A673 (cell line): ENCODE measurements around the gene MVK. TPM values are rescaled to one million over a fixed set of nuclear protein-coding genes. Genes with fewer than 3 reads are reported as not detected.

Source experiments
- BruUV-seq: library from RNA; stranded (reverse); fragments of 400-500 nt; replicated peaks from 2 replicates; lab custom pipeline; 2021; lab: Mats Ljungman, UMichigan
- CTCF ChIA-PET: fragments of 300-600 bp; sonication (Branson Sonifier 250); formaldehyde crosslinking; loops from one replicate; lab custom pipeline; 2022; ENCODE audit warnings: antibody characterized with exemption; lab: Charles Lee
- POLR2A ChIA-PET: fragments of 300-600 bp; sonication (Branson Sonifier 250); formaldehyde crosslinking; loops from one replicate; lab custom pipeline; 2022; ENCODE audit warnings: antibody characterized with exemption; ENCODE audit not compliant: low non-redundant PET; lab: Charles Lee
- DNase-seq: peaks from one replicate; pipeline ENCODE4 v3.0.0-alpha.2; 2015; ENCODE audit warnings: low spot score
- H3K27ac ChIP-seq: fragments of 200-600 bp; sonication (generic); 2 replicates; pipeline ENCODE4 v1.5.1; 2016; ENCODE audit warnings: mixed run types, low read depth, mild to moderate bottlenecking, mixed read lengths, antibody characterized with exemption, low read length; ENCODE audit not compliant: poor library complexity, severe bottlenecking
- H3K27me3 ChIP-seq: fragments of 200-600 bp; sonication (generic); replicated peaks from 2 replicates; pipeline ENCODE4 v1.6.1; 2017; ENCODE audit warnings: mixed run types, low read depth, mild to moderate bottlenecking, mixed read lengths, antibody characterized with exemption, low read length; ENCODE audit not compliant: insufficient read depth, poor library complexity
- H3K36me3 ChIP-seq: fragments of 200-600 bp; sonication (generic); 2 replicates; pipeline ENCODE4 v1.6.1; 2016; ENCODE audit warnings: mixed run types, mild to moderate bottlenecking, mixed read lengths, antibody characterized with exemption, low read length; ENCODE audit not compliant: insufficient read depth, poor library complexity, severe bottlenecking
- H3K4me1 ChIP-seq: fragments of 200-600 bp; sonication (generic); 2 replicates; pipeline ENCODE4 v1.6.1; 2017; ENCODE audit warnings: mixed run types, mild to moderate bottlenecking, mixed read lengths, antibody characterized with exemption, low read length; ENCODE audit not compliant: insufficient read depth, poor library complexity, severe bottlenecking
- H3K4me3 ChIP-seq: fragments of 200-600 bp; sonication (generic); 2 replicates; pipeline ENCODE4 v1.5.1; 2016; ENCODE audit warnings: low read depth, mixed run types, mild to moderate bottlenecking, mixed read lengths, low read length; ENCODE audit not compliant: poor library complexity, severe bottlenecking
- H3K9me3 ChIP-seq: fragments of 200-600 bp; sonication (generic); 2 replicates; pipeline ENCODE4 v1.6.1; 2016; ENCODE audit warnings: mixed run types, low read depth, mild to moderate bottlenecking, mixed read lengths, antibody characterized with exemption, low read length; ENCODE audit not compliant: poor library complexity, severe bottlenecking
- EZH2 ChIP-seq: fragments of 200-600 bp; sonication (generic); IDR thresholded peaks from 2 replicates; pipeline ENCODE4 v1.6.1; 2017; ENCODE audit warnings: borderline replicate concordance, low read depth, mild to moderate bottlenecking, mixed read lengths, antibody characterized with exemption, low read length; ENCODE audit not compliant: poor library complexity, severe bottlenecking
- intact Hi-C: fragments of 100-400 bp; cut with micrococcal nuclease; formaldehyde crosslinking; loops from one replicate; pipeline ENCODE4 v1.10.0; 2022; ENCODE audit not compliant: unreplicated experiment
- total RNA-seq: library from RNA; stranded (reverse); gene quantifications from 2 replicates; pipeline ENCODE4 v1.2.3, GENCODE V29; 2021
- TF ChIP-seq, protein P1 (sequence below): fragments of 300-800, 200-600 bp; sonication (generic); conservative IDR thresholded peaks from 2 replicates; pipeline ENCODE4 v1.5.1; 2017; ENCODE audit warnings: low read depth, mild to moderate bottlenecking, antibody characterized with exemption, low read length, moderate library complexity, mixed read lengths

MVK gene
- total RNA-seq, 1 experiment from 2014 or later: 56.0 TPM

GRCh38 chr12:109581856-109582255 is 8.3 kb downstream of the MVK start:
- BruUV-seq: no TSS peak
- TF ChIP-seq, protein P1, sequence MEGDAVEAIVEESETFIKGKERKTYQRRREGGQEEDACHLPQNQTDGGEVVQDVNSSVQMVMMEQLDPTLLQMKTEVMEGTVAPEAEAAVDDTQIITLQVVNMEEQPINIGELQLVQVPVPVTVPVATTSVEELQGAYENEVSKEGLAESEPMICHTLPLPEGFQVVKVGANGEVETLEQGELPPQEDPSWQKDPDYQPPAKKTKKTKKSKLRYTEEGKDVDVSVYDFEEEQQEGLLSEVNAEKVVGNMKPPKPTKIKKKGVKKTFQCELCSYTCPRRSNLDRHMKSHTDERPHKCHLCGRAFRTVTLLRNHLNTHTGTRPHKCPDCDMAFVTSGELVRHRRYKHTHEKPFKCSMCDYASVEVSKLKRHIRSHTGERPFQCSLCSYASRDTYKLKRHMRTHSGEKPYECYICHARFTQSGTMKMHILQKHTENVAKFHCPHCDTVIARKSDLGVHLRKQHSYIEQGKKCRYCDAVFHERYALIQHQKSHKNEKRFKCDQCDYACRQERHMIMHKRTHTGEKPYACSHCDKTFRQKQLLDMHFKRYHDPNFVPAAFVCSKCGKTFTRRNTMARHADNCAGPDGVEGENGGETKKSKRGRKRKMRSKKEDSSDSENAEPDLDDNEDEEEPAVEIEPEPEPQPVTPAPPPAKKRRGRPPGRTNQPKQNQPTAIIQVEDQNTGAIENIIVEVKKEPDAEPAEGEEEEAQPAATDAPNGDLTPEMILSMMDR: no peak
- no peak for TF ChIP-seq EZH2
- no peak for DNase-seq
- intact Hi-C loops: no loop called here
- ChIA-PET CTCF (no interaction called here), POLR2A (no interaction called here)
- H3K9me3 ChIP-seq: no peaks in the 10 kb centered on the region
- H3K4me3 ChIP-seq: no peak overlapping the region
- no peak overlapping the region for H3K27ac ChIP-seq
- H3K36me3 ChIP-seq: peaks cover 78% of the 10 kb centered on the region
- no peaks in the 10 kb centered on the region for H3K4me1 ChIP-seq
- H3K27me3 ChIP-seq: no peaks in the 10 kb centered on the region

GRCh38 chr12:109582636-109583035 is 9.0 kb downstream of the MVK start:
- H3K4me3 ChIP-seq: no peak overlapping the region
- peaks cover 76% of the 10 kb centered on the region for H3K36me3 ChIP-seq
- H3K9me3 ChIP-seq: no peaks in the 10 kb centered on the region
- no peak for TF ChIP-seq EZH2
- TF ChIP-seq, protein P1: no peak
- no peak for DNase-seq
- H3K4me1 ChIP-seq: no peaks in the 10 kb centered on the region
- POLR2A ChIA-PET: interaction anchor here (0.7 kb wide), 1 partner anchor 13 kb away, joined by 4 read pairs; no protein-coding TSS in a partner anchor
- intact Hi-C loops: no loop called here
- H3K27ac ChIP-seq: no peak overlapping the region
- BruUV-seq: no TSS peak
- H3K27me3 ChIP-seq: no peaks in the 10 kb centered on the region
- CTCF ChIA-PET: no interaction called here

DNA sequence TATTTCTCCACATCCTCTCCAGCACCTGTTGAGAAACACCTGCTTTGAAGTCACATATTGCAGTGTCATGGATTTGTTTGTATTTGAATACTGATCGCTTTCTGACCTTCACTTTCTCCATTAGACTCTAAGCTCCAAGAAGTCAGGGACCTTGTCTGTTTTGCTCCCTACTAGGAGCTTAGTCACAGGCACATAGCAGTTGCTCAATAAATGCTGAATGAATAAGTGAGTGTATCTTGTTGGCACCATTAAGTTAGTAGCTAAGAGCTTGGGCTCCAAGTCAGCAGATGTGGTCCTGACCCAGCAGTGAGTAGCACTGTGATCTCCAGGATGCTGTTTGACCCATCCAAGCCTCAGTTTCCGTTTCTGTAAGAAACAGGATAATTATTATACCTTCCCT is 10.1 kb downstream of the MVK start:
- Histone ChIP-seq H3K9me3 (no peaks in the 10 kb centered on the region), H3K27ac (no peak overlapping the region), H3K4me1 (no peaks in the 10 kb centered on the region), H3K4me3 (no peak overlapping the region), H3K36me3 (peaks cover 74% of the 10 kb centered on the region), H3K27me3 (no peaks in the 10 kb centered on the region)
- TF ChIP-seq EZH2: no peak
- TF ChIP-seq, protein P1: no peak
- ChIA-PET POLR2A (no interaction called here), CTCF (no interaction called here)
- DNase-seq: no peak
- intact Hi-C loops: no loop called here
- BruUV-seq: no TSS peak
